ENCODE data around the gene NVL. TPM values are rescaled to one million over a fixed set of nuclear protein-coding genes. Genes with fewer than 3 reads are reported as not detected.

The NVL gene
- total and polyA plus RNA-seq, 4 donors = 5.3 to 14.0 (median 11.0) TPM

DNA sequence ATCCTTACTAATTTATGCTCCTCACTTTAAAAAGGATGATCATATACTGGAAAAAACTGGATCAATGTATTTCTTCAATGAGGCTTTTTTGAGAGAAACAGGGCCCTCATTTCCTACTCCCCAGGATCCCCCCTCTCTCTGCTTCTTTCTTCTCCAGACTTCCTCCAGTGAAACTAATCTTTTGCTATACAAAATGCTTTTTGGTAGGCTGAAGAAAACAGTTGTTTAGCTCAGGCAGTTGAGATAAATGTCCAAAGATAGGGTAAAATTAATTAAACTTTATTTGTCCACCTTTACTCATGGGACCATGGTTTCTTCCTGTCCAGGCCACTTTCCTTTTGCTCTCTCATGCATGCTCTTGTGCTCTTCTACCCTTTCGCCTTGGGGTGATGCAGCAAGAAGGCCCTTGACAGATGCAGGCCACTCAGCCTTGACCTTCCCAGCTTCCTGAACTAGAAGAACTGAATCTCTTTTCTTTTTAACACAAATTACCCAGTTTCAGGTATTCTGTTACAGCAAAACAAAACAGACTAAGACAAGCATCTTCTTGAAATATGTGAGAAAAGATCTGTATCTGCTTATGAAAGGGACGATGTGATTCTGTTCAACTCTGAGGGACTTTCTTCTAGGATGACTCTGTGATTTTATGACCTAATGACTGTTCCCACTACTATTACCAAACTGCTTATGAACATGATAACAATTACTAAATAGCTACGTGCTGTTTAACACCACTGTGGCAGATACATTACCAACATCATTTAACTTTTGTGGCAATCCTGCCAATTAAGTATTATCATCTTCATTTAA is 63.7 kb downstream of the NVL start:
- WGBS = 88% methylated on average over 3 of the region's 3 CpGs
- Histone ChIP-seq H3K4me3 (ENCODE audit: low read depth in 1 of 3, low read length in 3 of 3) (no peak overlapping the region), H3K9me3 (ENCODE audit: control insufficient read depth in 4 of 4, low read length in 3 of 4) (no peaks in the 10 kb centered on the region), H3K27me3 (ENCODE audit: control insufficient read depth in 4 of 4, insufficient read depth in 4 of 4, low read length in 3 of 4) (no peaks in the 10 kb centered on the region), H3K4me1 (ENCODE audit: control insufficient read depth in 4 of 4, insufficient read depth in 4 of 4, low read length in 3 of 4) (no peaks in the 10 kb centered on the region), H3K27ac (ENCODE audit: low read depth in 1 of 2, low read length in 2 of 2) (no peak overlapping the region), H3K9ac (ENCODE audit: low read depth in 1 of 2, low read length in 2 of 2) (no peak overlapping the region), H3K36me3 (ENCODE audit: control insufficient read depth in 4 of 4, insufficient read depth in 3 of 4, low read depth in 1 of 4, low read length in 3 of 4) (peaks cover 0 to 16% (median 3%) of the 10 kb centered on the region in 4 donors)
- no peak for DNase-seq (ENCODE audit: low spot score)
- TF ChIP-seq, protein P1, sequence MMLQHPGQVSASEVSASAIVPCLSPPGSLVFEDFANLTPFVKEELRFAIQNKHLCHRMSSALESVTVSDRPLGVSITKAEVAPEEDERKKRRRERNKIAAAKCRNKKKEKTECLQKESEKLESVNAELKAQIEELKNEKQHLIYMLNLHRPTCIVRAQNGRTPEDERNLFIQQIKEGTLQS (IDR thresholded peaks at IDR 0.05) = no peak
- TF ChIP-seq GABPA (IDR thresholded peaks at IDR 0.05 in 1 of 2, conservative IDR thresholded peaks at IDR 0.05 in 1 of 2) (no peak), NR2F2 (IDR thresholded peaks at IDR 0.05) (no peak), RAD21 (IDR thresholded peaks at IDR 0.05) (no peak), TAF1 (conservative IDR thresholded peaks at IDR 0.05) (no peak), HNF4A (conservative IDR thresholded peaks at IDR 0.05) (no peak), SP1 (IDR thresholded peaks at IDR 0.05) (no peak), HNF4G (IDR thresholded peaks at IDR 0.05) (no peak)
- TF ChIP-seq, protein P2, sequence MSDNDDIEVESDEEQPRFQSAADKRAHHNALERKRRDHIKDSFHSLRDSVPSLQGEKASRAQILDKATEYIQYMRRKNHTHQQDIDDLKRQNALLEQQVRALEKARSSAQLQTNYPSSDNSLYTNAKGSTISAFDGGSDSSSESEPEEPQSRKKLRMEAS (IDR thresholded peaks at IDR 0.05) = no peak
- TF ChIP-seq, protein P3, sequence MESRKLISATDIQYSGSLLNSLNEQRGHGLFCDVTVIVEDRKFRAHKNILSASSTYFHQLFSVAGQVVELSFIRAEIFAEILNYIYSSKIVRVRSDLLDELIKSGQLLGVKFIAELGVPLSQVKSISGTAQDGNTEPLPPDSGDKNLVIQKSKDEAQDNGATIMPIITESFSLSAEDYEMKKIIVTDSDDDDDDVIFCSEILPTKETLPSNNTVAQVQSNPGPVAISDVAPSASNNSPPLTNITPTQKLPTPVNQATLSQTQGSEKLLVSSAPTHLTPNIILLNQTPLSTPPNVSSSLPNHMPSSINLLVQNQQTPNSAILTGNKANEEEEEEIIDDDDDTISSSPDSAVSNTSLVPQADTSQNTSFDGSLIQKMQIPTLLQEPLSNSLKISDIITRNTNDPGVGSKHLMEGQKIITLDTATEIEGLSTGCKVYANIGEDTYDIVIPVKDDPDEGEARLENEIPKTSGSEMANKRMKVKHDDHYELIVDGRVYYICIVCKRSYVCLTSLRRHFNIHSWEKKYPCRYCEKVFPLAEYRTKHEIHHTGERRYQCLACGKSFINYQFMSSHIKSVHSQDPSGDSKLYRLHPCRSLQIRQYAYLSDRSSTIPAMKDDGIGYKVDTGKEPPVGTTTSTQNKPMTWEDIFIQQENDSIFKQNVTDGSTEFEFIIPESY (IDR thresholded peaks at IDR 0.05) = no peak

DNA sequence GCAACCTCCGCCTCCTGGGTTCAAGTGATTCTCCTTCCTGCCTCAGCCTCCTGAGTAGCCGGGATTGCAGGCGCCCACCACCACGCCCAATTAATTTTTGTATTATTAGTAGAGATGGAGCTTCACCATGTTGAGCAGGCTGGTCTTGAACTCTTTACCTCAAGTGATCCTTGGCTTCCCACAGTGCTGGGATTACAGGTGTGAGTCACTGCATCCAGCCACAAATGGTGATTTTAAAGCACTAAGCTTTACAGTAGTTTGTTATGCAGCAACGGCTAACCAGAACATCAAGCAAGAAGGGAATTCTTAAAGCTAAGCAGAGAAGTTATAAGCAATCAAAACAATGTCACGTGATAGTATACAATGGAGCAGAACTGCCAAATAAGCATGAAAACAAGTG is 65.7 kb downstream of the NVL start:
- TF ChIP-seq HNF4G (IDR thresholded peaks at IDR 0.05) (no peak), EGR1 (IDR thresholded peaks at IDR 0.05; ENCODE audit: low read depth in 2 of 2) (no peak), JUND (IDR thresholded peaks at IDR 0.05) (no peak), HNF4A (conservative IDR thresholded peaks at IDR 0.05) (no peak), SP1 (IDR thresholded peaks at IDR 0.05) (no peak), TAF1 (conservative IDR thresholded peaks at IDR 0.05) (no peak), FOXA1 (IDR thresholded peaks at IDR 0.05) (no peak), NR2F2 (IDR thresholded peaks at IDR 0.05) (no peak), RAD21 (IDR thresholded peaks at IDR 0.05) (no peak), FOXA2 (IDR thresholded peaks at IDR 0.05) (no peak), RXRA (IDR thresholded peaks at IDR 0.05) (no peak), GABPA (IDR thresholded peaks at IDR 0.05 in 1 of 2, conservative IDR thresholded peaks at IDR 0.05 in 1 of 2) (no peak), YY1 (IDR thresholded peaks at IDR 0.05) (no peak)
- TF ChIP-seq, protein P1 (IDR thresholded peaks at IDR 0.05) = no peak
- TF ChIP-seq, protein P2 (IDR thresholded peaks at IDR 0.05) = no peak
- TF ChIP-seq, protein P4, sequence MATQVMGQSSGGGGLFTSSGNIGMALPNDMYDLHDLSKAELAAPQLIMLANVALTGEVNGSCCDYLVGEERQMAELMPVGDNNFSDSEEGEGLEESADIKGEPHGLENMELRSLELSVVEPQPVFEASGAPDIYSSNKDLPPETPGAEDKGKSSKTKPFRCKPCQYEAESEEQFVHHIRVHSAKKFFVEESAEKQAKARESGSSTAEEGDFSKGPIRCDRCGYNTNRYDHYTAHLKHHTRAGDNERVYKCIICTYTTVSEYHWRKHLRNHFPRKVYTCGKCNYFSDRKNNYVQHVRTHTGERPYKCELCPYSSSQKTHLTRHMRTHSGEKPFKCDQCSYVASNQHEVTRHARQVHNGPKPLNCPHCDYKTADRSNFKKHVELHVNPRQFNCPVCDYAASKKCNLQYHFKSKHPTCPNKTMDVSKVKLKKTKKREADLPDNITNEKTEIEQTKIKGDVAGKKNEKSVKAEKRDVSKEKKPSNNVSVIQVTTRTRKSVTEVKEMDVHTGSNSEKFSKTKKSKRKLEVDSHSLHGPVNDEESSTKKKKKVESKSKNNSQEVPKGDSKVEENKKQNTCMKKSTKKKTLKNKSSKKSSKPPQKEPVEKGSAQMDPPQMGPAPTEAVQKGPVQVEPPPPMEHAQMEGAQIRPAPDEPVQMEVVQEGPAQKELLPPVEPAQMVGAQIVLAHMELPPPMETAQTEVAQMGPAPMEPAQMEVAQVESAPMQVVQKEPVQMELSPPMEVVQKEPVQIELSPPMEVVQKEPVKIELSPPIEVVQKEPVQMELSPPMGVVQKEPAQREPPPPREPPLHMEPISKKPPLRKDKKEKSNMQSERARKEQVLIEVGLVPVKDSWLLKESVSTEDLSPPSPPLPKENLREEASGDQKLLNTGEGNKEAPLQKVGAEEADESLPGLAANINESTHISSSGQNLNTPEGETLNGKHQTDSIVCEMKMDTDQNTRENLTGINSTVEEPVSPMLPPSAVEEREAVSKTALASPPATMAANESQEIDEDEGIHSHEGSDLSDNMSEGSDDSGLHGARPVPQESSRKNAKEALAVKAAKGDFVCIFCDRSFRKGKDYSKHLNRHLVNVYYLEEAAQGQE (IDR thresholded peaks at IDR 0.05) = no peak
- TF ChIP-seq, protein P5, sequence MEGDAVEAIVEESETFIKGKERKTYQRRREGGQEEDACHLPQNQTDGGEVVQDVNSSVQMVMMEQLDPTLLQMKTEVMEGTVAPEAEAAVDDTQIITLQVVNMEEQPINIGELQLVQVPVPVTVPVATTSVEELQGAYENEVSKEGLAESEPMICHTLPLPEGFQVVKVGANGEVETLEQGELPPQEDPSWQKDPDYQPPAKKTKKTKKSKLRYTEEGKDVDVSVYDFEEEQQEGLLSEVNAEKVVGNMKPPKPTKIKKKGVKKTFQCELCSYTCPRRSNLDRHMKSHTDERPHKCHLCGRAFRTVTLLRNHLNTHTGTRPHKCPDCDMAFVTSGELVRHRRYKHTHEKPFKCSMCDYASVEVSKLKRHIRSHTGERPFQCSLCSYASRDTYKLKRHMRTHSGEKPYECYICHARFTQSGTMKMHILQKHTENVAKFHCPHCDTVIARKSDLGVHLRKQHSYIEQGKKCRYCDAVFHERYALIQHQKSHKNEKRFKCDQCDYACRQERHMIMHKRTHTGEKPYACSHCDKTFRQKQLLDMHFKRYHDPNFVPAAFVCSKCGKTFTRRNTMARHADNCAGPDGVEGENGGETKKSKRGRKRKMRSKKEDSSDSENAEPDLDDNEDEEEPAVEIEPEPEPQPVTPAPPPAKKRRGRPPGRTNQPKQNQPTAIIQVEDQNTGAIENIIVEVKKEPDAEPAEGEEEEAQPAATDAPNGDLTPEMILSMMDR (IDR thresholded peaks at IDR 0.05; ENCODE audit: low read depth, low read length, missing input control) = no peak
- TF ChIP-seq, protein P3 (IDR thresholded peaks at IDR 0.05) = no peak
- Histone ChIP-seq H3K36me3 (ENCODE audit: control insufficient read depth in 4 of 4, insufficient read depth in 3 of 4, low read depth in 1 of 4, low read length in 3 of 4) (peaks cover 0 to 16% (median 3%) of the 10 kb centered on the region in 4 donors), H3K27me3 (ENCODE audit: control insufficient read depth in 4 of 4, insufficient read depth in 4 of 4, low read length in 3 of 4) (no peaks in the 10 kb centered on the region), H3K4me1 (ENCODE audit: control insufficient read depth in 4 of 4, insufficient read depth in 4 of 4, low read length in 3 of 4) (no peaks in the 10 kb centered on the region), H3K27ac (ENCODE audit: low read depth in 1 of 2, low read length in 2 of 2) (no peak overlapping the region), H3K4me3 (ENCODE audit: low read depth in 1 of 3, low read length in 3 of 3) (no peak overlapping the region), H3K9me3 (ENCODE audit: control insufficient read depth in 4 of 4, low read length in 3 of 4) (no peaks in the 10 kb centered on the region), H3K9ac (ENCODE audit: low read depth in 1 of 2, low read length in 2 of 2) (no peak overlapping the region)
- no peak for DNase-seq (ENCODE audit: low spot score)
- WGBS = 81% methylated on average over 6 of the region's 6 CpGs
